CD4-positive, alpha-beta memory T cell (primary cell): ENCODE data around the gene AKR1B1. TPM values are rescaled to one million over a fixed set of nuclear protein-coding genes. Genes with fewer than 3 reads are reported as not detected.

ENCODE experiments used
- CTCF ChIA-PET: fragments of 350-600 bp; sonication (Branson Sonifier 250); formaldehyde crosslinking; loops from one replicate; lab custom pipeline; 2021; ENCODE audit warnings: inconsistent platforms; ENCODE audit not compliant: partially characterized antibody; lab: Charles Lee
- POLR2A ChIA-PET: fragments of 350-600 bp; sonication (Branson Sonifier 250); formaldehyde crosslinking; loops from one replicate; lab custom pipeline; 2021; ENCODE audit not compliant: partially characterized antibody; lab: Charles Lee
- DNase-seq, 5 donors: peaks; one replicate each; pipeline versions ENCODE4 v3.0.0 to v3.0.0-alpha.2; 2020 to 2022; ENCODE audit warnings: mixed read lengths in 1 of 5
- H3K27ac ChIP-seq: one replicate; pipeline ENCODE4 v1.7.0; 2013; ENCODE audit warnings: low read depth, low read length
- H3K27me3 ChIP-seq: 2 replicates; pipeline ENCODE4 v1.7.0; 2013; ENCODE audit warnings: mild to moderate bottlenecking, low read length, moderate library complexity; ENCODE audit not compliant: insufficient read depth
- H3K36me3 ChIP-seq: 2 replicates; pipeline ENCODE4 v1.7.0; 2013; ENCODE audit warnings: mild to moderate bottlenecking, low read length, moderate library complexity; ENCODE audit not compliant: insufficient read depth
- H3K4me1 ChIP-seq: 2 replicates; pipeline ENCODE4 v1.7.0; 2013; ENCODE audit warnings: mild to moderate bottlenecking, low read length, moderate library complexity; ENCODE audit not compliant: insufficient read depth
- H3K4me3 ChIP-seq, 2 donors: one replicate each; pipeline ENCODE4 v1.7.0; 2013; ENCODE audit warnings: low read length in 2 of 2, mild to moderate bottlenecking in 1 of 2
- H3K9me3 ChIP-seq, 2 donors: one replicate each; pipeline ENCODE4 v1.7.0; 2013; ENCODE audit warnings: low read length in 2 of 2, control low read depth in 1 of 2; ENCODE audit not compliant: control insufficient read depth in 1 of 2
- H3K27ac Mint-ChIP-seq, 7 donors: one replicate each; pipeline ENCODE4 v1.8.0; 2020 to 2021; ENCODE audit warnings: mixed read lengths in 7 of 7, mild to moderate bottlenecking in 6 of 7, inconsistent platforms in 3 of 7, moderate library complexity in 3 of 7
- H3K27me3 Mint-ChIP-seq, 2 donors: one replicate each; pipeline ENCODE4 v1.8.0; 2020 to 2021; ENCODE audit warnings: mixed read lengths in 2 of 2
- H3K36me3 Mint-ChIP-seq, 2 donors: one replicate each; pipeline ENCODE4 v1.8.0; 2020 to 2021; ENCODE audit warnings: mixed read lengths in 2 of 2, inconsistent platforms in 1 of 2, mild to moderate bottlenecking in 1 of 2
- H3K4me1 Mint-ChIP-seq, 4 donors: one replicate each; pipeline ENCODE4 v1.8.0; 2020 to 2021; ENCODE audit warnings: mixed read lengths in 4 of 4, mild to moderate bottlenecking in 1 of 4
- H3K4me3 Mint-ChIP-seq, 8 donors: one replicate each; pipeline ENCODE4 v1.8.0; 2020 to 2021; ENCODE audit warnings: mixed read lengths in 8 of 8, mild to moderate bottlenecking in 7 of 8, moderate library complexity in 6 of 8, inconsistent platforms in 3 of 8
- H3K9me3 Mint-ChIP-seq, 8 donors: one replicate each; pipeline ENCODE4 v1.8.0; 2020 to 2021; ENCODE audit warnings: mixed read lengths in 8 of 8, mild to moderate bottlenecking in 5 of 8, inconsistent platforms in 3 of 8, moderate library complexity in 1 of 8
- intact Hi-C: fragments of 100-400 bp; cut with micrococcal nuclease; formaldehyde crosslinking; loops from one replicate; pipeline ENCODE4 v1.15.1; 2023
- polyA plus RNA-seq, 2 donors: library from polyadenylated mRNA; unstranded; fragments of 300-500 nt; fragmentation: Illumina TruSeq; gene quantifications; one replicate each; pipeline ENCODE4 v1.2.3, GENCODE V29; 2021
- total RNA-seq, 2 experiments: library from RNA; stranded (reverse); gene quantifications; one replicate each; pipeline ENCODE4 v1.2.3, GENCODE V29; 2021

The AKR1B1 gene
- total RNA-seq, result 10 to 100 TPM; 81.2 to 91.1 TPM
- 100 to 1,000 TPM; 136 to 199 TPM for polyA plus RNA-seq

- peaks cover 38 to 57% (median 43%) of the 10 kb centered on the region in 4 donors for H3K4me1 Mint-ChIP-seq
- H3K4me3 Mint-ChIP-seq, result peak within 1 kb of the TSS; percentile 91 to 94 (median 92)
- H3K27ac Mint-ChIP-seq, result peak within 1 kb of the TSS; percentile 71 to 95 (median 88)
- H3K27ac ChIP-seq, result peak within 1 kb of the TSS; percentile 55
- POLR2A ChIA-PET, result interaction anchor here (0.7 to 2.9 kb wide), 4 partner anchors 27 to 143 kb away, joined by 3 to 15 read pairs (median 4); no protein-coding TSS in a partner anchor
- peak; percentile 84 to 89 (median 86) for DNase-seq
- no peaks in the 10 kb centered on the region for H3K36me3 ChIP-seq
- H3K9me3 Mint-ChIP-seq, result peaks cover 0 to 8% (median 2%) of the 10 kb centered on the region in 8 donors
- CTCF ChIA-PET, result interaction anchor here (0.7 to 6.7 kb wide), 10 partner anchors 9 to 147 kb away, joined by 3 to 50 read pairs (median 6); partner anchors contain the start of gene SLC35B4
- no peaks in the 10 kb centered on the region for H3K27me3 ChIP-seq
- peak within 1 kb of the TSS; percentile 25 to 62 for H3K4me3 ChIP-seq
- intact Hi-C loops, result loop anchor here (1.0 to 5.0 kb wide), 7 partner anchors 27 to 1053 kb away; partner anchors contain the start of genes BPGM, CNOT4, CYREN and LRGUK
- H3K36me3 Mint-ChIP-seq, result peaks cover 0 to 18% of the 10 kb centered on the region in 2 donors
- H3K9me3 ChIP-seq, result no peaks in the 10 kb centered on the region
- no peaks in the 10 kb centered on the region for H3K27me3 Mint-ChIP-seq
- H3K4me1 ChIP-seq, result peaks cover 36% of the 10 kb centered on the region
These were observed at the start of gene AKR1B1 for GRCh38 chr7:134458806-134459698. AKR1B1 (minus strand) TSS chr7:134459100; CDS start chr7:134459062, 38 bp downstream.

GRCh38 chr7:134505856-134506255 lies 47.0 kb upstream of the AKR1B1 start:
- Mint-ChIP-seq H3K4me1 (no peaks in the 10 kb centered on the region), H3K36me3 (no peaks in the 10 kb centered on the region), H3K4me3 (no peak overlapping the region), H3K27ac (no peak overlapping the region), H3K9me3 (no peaks in the 10 kb centered on the region), H3K27me3 (peaks cover 0 to 1% of the 10 kb centered on the region in 2 donors)
- ChIA-PET CTCF (no interaction called here), POLR2A (no interaction called here)
- intact Hi-C loops, result no loop called here
- H3K27ac ChIP-seq, result no peak overlapping the region
- no peaks in the 10 kb centered on the region for H3K9me3 ChIP-seq
- no peaks in the 10 kb centered on the region for H3K4me1 ChIP-seq
- no peaks in the 10 kb centered on the region for H3K27me3 ChIP-seq
- no peaks in the 10 kb centered on the region for H3K36me3 ChIP-seq
- DNase-seq, result no peak
- no peak overlapping the region for H3K4me3 ChIP-seq

- intact Hi-C loops, result no loop called here
- peaks cover 1 to 2% of the 10 kb centered on the region in 2 donors for H3K27me3 Mint-ChIP-seq
- no peaks in the 10 kb centered on the region for H3K4me1 Mint-ChIP-seq
- ChIA-PET POLR2A (no interaction called here), CTCF (no interaction called here)
- no peaks in the 10 kb centered on the region for H3K4me1 ChIP-seq
- no peak overlapping the region for H3K4me3 Mint-ChIP-seq
- no peaks in the 10 kb centered on the region for H3K36me3 ChIP-seq
- H3K9me3 ChIP-seq, result no peaks in the 10 kb centered on the region
- no peaks in the 10 kb centered on the region for H3K36me3 Mint-ChIP-seq
- no peak overlapping the region for H3K27ac ChIP-seq
- no peaks in the 10 kb centered on the region for H3K27me3 ChIP-seq
- no peak overlapping the region for H3K27ac Mint-ChIP-seq
- DNase-seq, result no peak
- H3K9me3 Mint-ChIP-seq, result no peaks in the 10 kb centered on the region
- H3K4me3 ChIP-seq, result no peak overlapping the region
These were observed 45.8 kb upstream of the AKR1B1 start for GRCh38 chr7:134504660-134505164.

- H3K27ac ChIP-seq, result no peak overlapping the region
- H3K36me3 ChIP-seq, result no peaks in the 10 kb centered on the region
- H3K27me3 Mint-ChIP-seq, result peaks cover 1 to 4% of the 10 kb centered on the region in 2 donors
- no peak for DNase-seq
- H3K27ac Mint-ChIP-seq, result no peak overlapping the region
- H3K4me1 ChIP-seq, result no peaks in the 10 kb centered on the region
- H3K4me3 ChIP-seq, result no peak overlapping the region
- H3K9me3 Mint-ChIP-seq, result no peaks in the 10 kb centered on the region
- H3K36me3 Mint-ChIP-seq, result no peaks in the 10 kb centered on the region
- H3K4me1 Mint-ChIP-seq, result no peaks in the 10 kb centered on the region
- no peaks in the 10 kb centered on the region for H3K27me3 ChIP-seq
- POLR2A ChIA-PET, result no interaction called here
- no peaks in the 10 kb centered on the region for H3K9me3 ChIP-seq
- H3K4me3 Mint-ChIP-seq, result no peak overlapping the region
- intact Hi-C loops, result no loop called here
- CTCF ChIA-PET, result interaction anchor here (1.8 kb wide), 1 partner anchor 11 kb away, joined by 6 read pairs; no protein-coding TSS in a partner anchor
These were observed 43.8 kb upstream of the AKR1B1 start for GRCh38 chr7:134502463-134503371.

GRCh38 chr7:134500982-134501381 lies 42.1 kb upstream of the AKR1B1 start:
- H3K4me1 ChIP-seq, result no peaks in the 10 kb centered on the region
- DNase-seq, result no peak
- no peaks in the 10 kb centered on the region for H3K27me3 ChIP-seq
- no peaks in the 10 kb centered on the region for H3K4me1 Mint-ChIP-seq
- H3K36me3 ChIP-seq, result no peaks in the 10 kb centered on the region
- no peak overlapping the region for H3K4me3 ChIP-seq
- no peaks in the 10 kb centered on the region for H3K9me3 Mint-ChIP-seq
- H3K9me3 ChIP-seq, result no peaks in the 10 kb centered on the region
- H3K36me3 Mint-ChIP-seq, result no peaks in the 10 kb centered on the region
- no peak overlapping the region for H3K4me3 Mint-ChIP-seq
- no peak overlapping the region for H3K27ac Mint-ChIP-seq
- intact Hi-C loops, result no loop called here
- ChIA-PET POLR2A (no interaction called here), CTCF (interaction anchor here (1.6 kb wide), 1 partner anchor 9 kb away, joined by 5 read pairs; no protein-coding TSS in a partner anchor)
- H3K27ac ChIP-seq, result no peak overlapping the region
- H3K27me3 Mint-ChIP-seq, result peaks cover 1 to 4% of the 10 kb centered on the region in 2 donors

GRCh38 chr7:134500406-134500805 lies 41.5 kb upstream of the AKR1B1 start:
- H3K27ac ChIP-seq, result no peak overlapping the region
- H3K36me3 ChIP-seq, result no peaks in the 10 kb centered on the region
- intact Hi-C loops, result no loop called here
- Mint-ChIP-seq H3K9me3 (no peaks in the 10 kb centered on the region), H3K4me3 (no peak overlapping the region), H3K36me3 (no peaks in the 10 kb centered on the region), H3K27me3 (peaks cover 1 to 4% of the 10 kb centered on the region in 2 donors), H3K27ac (no peak overlapping the region), H3K4me1 (no peaks in the 10 kb centered on the region)
- POLR2A ChIA-PET, result no interaction called here
- no peaks in the 10 kb centered on the region for H3K9me3 ChIP-seq
- no peaks in the 10 kb centered on the region for H3K4me1 ChIP-seq
- CTCF ChIA-PET, result interaction anchor here (0.6 to 1.6 kb wide), 2 partner anchors 9 to 553 kb away, joined by 3 to 5 read pairs; no protein-coding TSS in a partner anchor
- no peaks in the 10 kb centered on the region for H3K27me3 ChIP-seq
- H3K4me3 ChIP-seq, result no peak overlapping the region
- no peak for DNase-seq
